ENCODE measurements around the gene SRSF4. TPM values are rescaled to one million over a fixed set of nuclear protein-coding genes. Genes with fewer than 3 reads are reported as not detected.

The SRSF4 gene
- total RNA-seq, 1 experiment from 2014 or later: 69.0 TPM

DNA sequence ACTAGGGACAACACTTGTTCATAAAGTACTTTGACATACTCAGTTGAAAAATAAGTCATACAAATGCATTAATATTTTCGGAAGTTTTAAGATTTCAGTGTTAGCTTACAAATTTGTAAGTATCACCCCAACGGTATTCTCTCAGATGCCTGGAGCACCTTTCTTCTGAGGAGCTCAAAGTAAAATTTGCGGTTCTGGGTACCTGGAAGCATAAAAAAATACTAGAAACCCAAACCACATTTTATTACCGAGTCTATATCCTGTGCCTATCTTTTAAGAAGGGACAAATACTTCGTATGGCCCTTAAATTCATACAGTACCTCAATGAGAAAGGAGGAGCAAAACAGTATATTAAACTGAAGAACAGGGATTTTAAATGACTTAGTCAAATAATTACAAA, 10.2 kb downstream of the SRSF4 start (continued):
- TF ChIP-seq, protein P1, sequence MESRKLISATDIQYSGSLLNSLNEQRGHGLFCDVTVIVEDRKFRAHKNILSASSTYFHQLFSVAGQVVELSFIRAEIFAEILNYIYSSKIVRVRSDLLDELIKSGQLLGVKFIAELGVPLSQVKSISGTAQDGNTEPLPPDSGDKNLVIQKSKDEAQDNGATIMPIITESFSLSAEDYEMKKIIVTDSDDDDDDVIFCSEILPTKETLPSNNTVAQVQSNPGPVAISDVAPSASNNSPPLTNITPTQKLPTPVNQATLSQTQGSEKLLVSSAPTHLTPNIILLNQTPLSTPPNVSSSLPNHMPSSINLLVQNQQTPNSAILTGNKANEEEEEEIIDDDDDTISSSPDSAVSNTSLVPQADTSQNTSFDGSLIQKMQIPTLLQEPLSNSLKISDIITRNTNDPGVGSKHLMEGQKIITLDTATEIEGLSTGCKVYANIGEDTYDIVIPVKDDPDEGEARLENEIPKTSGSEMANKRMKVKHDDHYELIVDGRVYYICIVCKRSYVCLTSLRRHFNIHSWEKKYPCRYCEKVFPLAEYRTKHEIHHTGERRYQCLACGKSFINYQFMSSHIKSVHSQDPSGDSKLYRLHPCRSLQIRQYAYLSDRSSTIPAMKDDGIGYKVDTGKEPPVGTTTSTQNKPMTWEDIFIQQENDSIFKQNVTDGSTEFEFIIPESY (IDR thresholded peaks at IDR 0.05; ENCODE audit: extremely low read depth, insufficient replicate concordance, low read length): no peak
- no peak for TF ChIP-seq ELF1 (IDR thresholded peaks at IDR 0.05; ENCODE audit: borderline replicate concordance, low read depth)

DNA sequence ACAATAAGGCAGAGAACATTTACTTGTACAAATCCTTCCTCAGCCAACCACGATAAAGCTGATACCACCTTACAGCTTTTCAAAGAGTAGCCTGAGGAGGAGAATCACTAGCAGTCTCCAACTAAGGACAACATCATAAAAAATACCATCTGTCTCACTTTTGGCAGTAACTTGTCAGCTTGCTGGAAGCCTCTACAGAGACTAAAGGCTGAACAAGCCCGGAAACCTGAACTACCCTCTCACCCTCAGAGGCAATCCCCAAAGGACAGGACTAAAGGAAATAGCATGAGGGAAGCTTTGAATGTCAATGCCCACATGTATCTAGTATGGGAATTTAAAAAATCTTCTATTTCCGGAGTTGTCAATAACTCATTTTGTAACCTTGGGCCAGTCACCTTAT, 10.6 kb downstream of the SRSF4 start:
- H4K20me1 ChIP-seq (ENCODE audit: insufficient read depth): peaks cover 41% of the 10 kb centered on the region; the same call in 1 of the 2 replicates
- no peak overlapping the region for H3K9ac ChIP-seq (ENCODE audit: low read length)
- H3K9me2 ChIP-seq (ENCODE audit: insufficient read depth): no peaks in the 10 kb centered on the region
- no peak for ATAC-seq
- no peak for DNase-seq (ENCODE audit: low read depth, low spot score)
- H3K4me1 ChIP-seq (ENCODE audit: control insufficient read depth in 1 of 2, insufficient read depth in 2 of 2, low read length in 2 of 2): no peaks in the 10 kb centered on the region
- H3K79me2 ChIP-seq (ENCODE audit: insufficient read depth, low read length): peaks cover 100% of the 10 kb centered on the region
- H3K27me3 ChIP-seq (ENCODE audit: insufficient read depth, low read length): no peaks in the 10 kb centered on the region
- POLR2A ChIA-PET: interaction anchor here (1.4 kb wide), 1 partner anchor 10 kb away, joined by 4 read pairs; the partner anchor contains the start of gene SRSF4
- H3K27ac ChIP-seq (ENCODE audit: low read depth, low read length): no peak overlapping the region
- RAD21 ChIA-PET (ENCODE audit: low non-redundant PET in 1 of 2, low total read pairs in 2 of 2, uncharacterized antibody in 2 of 2, unreplicated experiment in 2 of 2): no interaction called here
- CTCF ChIA-PET: interaction anchor here (1.3 to 1.9 kb wide), 3 partner anchors 11 to 289 kb away, joined by 3 to 4 read pairs (median 3); partner anchors contain the start of gene SRSF4
- no peaks in the 10 kb centered on the region for H3K9me3 ChIP-seq (ENCODE audit: control insufficient read depth in 1 of 2, insufficient read depth in 1 of 2, low read depth in 1 of 2, low read length in 2 of 2)
- intact Hi-C loops (cut with micrococcal nuclease): no loop called here
- H3K4me3 ChIP-seq (replicated peaks in 1 of 2; ENCODE audit: low read depth in 1 of 2, low read length in 2 of 2): no peak overlapping the region
- H3K4me2 ChIP-seq (ENCODE audit: low read length): no peak overlapping the region
- TF ChIP-seq EGR1 (IDR thresholded peaks at IDR 0.05; ENCODE audit: low read depth) (no peak), RAD21 (IDR thresholded peaks at IDR 0.05; ENCODE audit: low read depth) (no peak), ZFX (IDR thresholded peaks at IDR 0.05) (no peak), JUND (IDR thresholded peaks at IDR 0.05) (no peak), FOSL1 (IDR thresholded peaks at IDR 0.05; ENCODE audit: low read depth) (no peak), EZH2phosphoT487 (IDR thresholded peaks at IDR 0.05; ENCODE audit: borderline replicate concordance) (no peak)
- TF ChIP-seq, protein P2, sequence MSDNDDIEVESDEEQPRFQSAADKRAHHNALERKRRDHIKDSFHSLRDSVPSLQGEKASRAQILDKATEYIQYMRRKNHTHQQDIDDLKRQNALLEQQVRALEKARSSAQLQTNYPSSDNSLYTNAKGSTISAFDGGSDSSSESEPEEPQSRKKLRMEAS (IDR thresholded peaks at IDR 0.05): no peak
- TF ChIP-seq, protein P3, sequence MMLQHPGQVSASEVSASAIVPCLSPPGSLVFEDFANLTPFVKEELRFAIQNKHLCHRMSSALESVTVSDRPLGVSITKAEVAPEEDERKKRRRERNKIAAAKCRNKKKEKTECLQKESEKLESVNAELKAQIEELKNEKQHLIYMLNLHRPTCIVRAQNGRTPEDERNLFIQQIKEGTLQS (IDR thresholded peaks at IDR 0.05): no peak
- H2AFZ ChIP-seq (ENCODE audit: low read depth, low read length, poor library complexity, severe bottlenecking): no peak overlapping the region
- no TSS peak for BruUV-seq (replicated peaks)
- peaks cover 5 to 26% of the 10 kb centered on the region in 2 experiments for H3K36me3 ChIP-seq (ENCODE audit: control insufficient read depth in 1 of 2, insufficient read depth in 2 of 2, low read length in 2 of 2)

All from HCT116 (cell line).